Activated CD8-positive, alpha-beta memory T cell treated with anti-CD3 and anti-CD28 coated beads for 36 hours (primary cell): ENCODE measurements around the gene PLK3. TPM values are rescaled to one million over a fixed set of nuclear protein-coding genes. Genes with fewer than 3 reads are reported as not detected.
"Not testable (repeated sequence)": the region's sequence is repeated elsewhere in the genome, so short reads cannot be mapped to it uniquely, and the experiment has no call there.

Source experiments
- CTCF ChIA-PET: fragments of 350-600 bp; sonication (Branson Sonifier 250); formaldehyde crosslinking; loops from one replicate; lab custom pipeline; 2021; ENCODE audit warnings: antibody characterized with exemption; lab: Charles Lee
- POLR2A ChIA-PET: fragments of 350-600 bp; sonication (Branson Sonifier 250); formaldehyde crosslinking; loops from one replicate; lab custom pipeline; 2021; ENCODE audit warnings: antibody characterized with exemption; lab: Charles Lee
- total RNA-seq, 2 experiments: library from RNA; stranded (reverse); gene quantifications; one replicate each; pipeline ENCODE4 v1.2.3, GENCODE V29; 2021

PLK3 gene
- total RNA-seq, 2 experiments from 2014 or later, result 96.6 to 105 TPM

GRCh38 chr1:44829506-44830384, 29.6 kb downstream of the PLK3 start:
- POLR2A ChIA-PET, result interaction anchor here (1.1 kb wide), 1 partner anchor 11 kb away, joined by 3 read pairs; no protein-coding TSS in a partner anchor
- CTCF ChIA-PET, result interaction anchor here (0.8 kb wide), 1 partner anchor 181 kb away, joined by 3 read pairs; no protein-coding TSS in a partner anchor

- ChIA-PET CTCF (interaction anchor here (0.6 kb wide), 1 partner anchor 10 kb away, joined by 3 read pairs; no protein-coding TSS in a partner anchor), POLR2A (interaction anchor here (1.3 kb wide), 1 partner anchor 11 kb away, joined by 5 read pairs; no protein-coding TSS in a partner anchor)
Measured at GRCh38 chr1:44830900-44831304, 30.7 kb downstream of the PLK3 start.

GRCh38 chr1:44831516-44831915, 31.3 kb downstream of the PLK3 start:
- ChIA-PET POLR2A (interaction anchor here (1.3 kb wide), 1 partner anchor 11 kb away, joined by 5 read pairs; no protein-coding TSS in a partner anchor), CTCF (interaction anchor here (0.6 kb wide), 2 partner anchors 11 to 290 kb away, joined by 3 read pairs; no protein-coding TSS in a partner anchor)

DNA sequence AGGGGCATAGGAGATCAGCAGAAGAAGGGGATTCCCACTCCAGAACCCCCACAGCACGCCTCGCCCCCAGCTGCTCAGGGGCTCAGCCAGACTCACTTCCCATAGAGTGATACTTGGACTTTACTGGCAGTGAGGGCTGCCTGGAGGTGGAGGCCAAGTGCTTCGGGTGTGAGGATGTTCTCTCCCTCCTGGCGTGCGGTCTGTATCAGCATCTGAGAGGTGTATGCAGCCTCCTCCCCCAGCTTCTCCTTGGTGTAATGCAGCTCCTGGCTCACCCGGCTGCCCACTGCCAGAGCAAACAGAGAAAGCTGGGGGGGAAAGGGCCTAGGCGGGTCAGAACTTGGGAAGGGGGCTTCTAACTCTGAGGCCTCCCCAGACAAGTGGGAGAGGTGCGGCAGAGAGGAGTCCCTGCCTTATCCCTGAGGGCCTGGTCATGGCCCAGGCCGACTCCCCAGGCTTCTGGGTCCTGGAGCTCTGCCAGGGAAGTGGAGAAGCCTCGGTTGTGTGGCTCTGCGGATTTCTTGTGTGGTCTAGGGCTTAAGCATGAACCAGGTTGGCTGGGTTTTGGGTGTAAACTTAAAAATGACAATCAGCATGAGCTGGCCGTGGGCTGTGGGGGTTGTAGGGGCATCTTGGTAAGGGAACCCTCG, 32.0 kb downstream of the PLK3 start:
- ChIA-PET CTCF (interaction anchor here (0.6 to 1.4 kb wide), 2 partner anchors 40 to 289 kb away, joined by 3 to 4 read pairs; no protein-coding TSS in a partner anchor), POLR2A (no interaction called here)

GRCh38 chr1:44834328-44834727, 34.2 kb downstream of the PLK3 start:
- POLR2A ChIA-PET, result no interaction called here
- CTCF ChIA-PET, result interaction anchor here (1.4 kb wide), 2 partner anchors 10 to 45 kb away, joined by 4 to 7 read pairs; no protein-coding TSS in a partner anchor

GRCh38 chr1:44835738-44836675, 35.8 kb downstream of the PLK3 start:
- POLR2A ChIA-PET, result interaction anchor here (0.6 kb wide), 1 partner anchor 39 kb away, joined by 3 read pairs; no protein-coding TSS in a partner anchor

GRCh38 chr1:44838294-44838693, 38.1 kb downstream of the PLK3 start:
- POLR2A ChIA-PET, CTCF ChIA-PET: not testable (repeated sequence)

More at GRCh38 chr1:44835738-44836675, 35.8 kb downstream of the PLK3 start:
- CTCF ChIA-PET, result interaction anchor here (0.6 to 1.9 kb wide), 10 partner anchors 13 to 489 kb away, joined by 3 to 9 read pairs (median 4); no protein-coding TSS in a partner anchor

- ChIA-PET CTCF (no interaction called here), POLR2A (no interaction called here)
Measured at GRCh38 chr1:44839576-44839975, 39.4 kb downstream of the PLK3 start.

- POLR2A ChIA-PET, result no interaction called here
- CTCF ChIA-PET, result no interaction called here
Measured at GRCh38 chr1:44842486-44842861, 42.3 kb downstream of the PLK3 start.

- ChIA-PET CTCF (interaction anchor here (0.7 kb wide), 1 partner anchor 503 kb away, joined by 3 read pairs; no protein-coding TSS in a partner anchor), POLR2A (interaction anchor here (0.6 to 0.7 kb wide), 2 partner anchors 26 to 112 kb away, joined by 3 read pairs; partner anchors contain the start of gene RNU5D-1)
Measured at GRCh38 chr1:44842862-44843655, 42.9 kb downstream of the PLK3 start, which contains the start of gene PTCH2. Gene PTCH2, minus strand, starts transcription at chr1:44843253. Its CDS starts 321 bp downstream, at chr1:44842932.

GRCh38 chr1:44846985-44847384, 46.8 kb downstream of the PLK3 start:
- POLR2A ChIA-PET, result no interaction called here
- CTCF ChIA-PET, result interaction anchor here (1.1 kb wide), 1 partner anchor 21 kb away, joined by 3 read pairs; no protein-coding TSS in a partner anchor

DNA sequence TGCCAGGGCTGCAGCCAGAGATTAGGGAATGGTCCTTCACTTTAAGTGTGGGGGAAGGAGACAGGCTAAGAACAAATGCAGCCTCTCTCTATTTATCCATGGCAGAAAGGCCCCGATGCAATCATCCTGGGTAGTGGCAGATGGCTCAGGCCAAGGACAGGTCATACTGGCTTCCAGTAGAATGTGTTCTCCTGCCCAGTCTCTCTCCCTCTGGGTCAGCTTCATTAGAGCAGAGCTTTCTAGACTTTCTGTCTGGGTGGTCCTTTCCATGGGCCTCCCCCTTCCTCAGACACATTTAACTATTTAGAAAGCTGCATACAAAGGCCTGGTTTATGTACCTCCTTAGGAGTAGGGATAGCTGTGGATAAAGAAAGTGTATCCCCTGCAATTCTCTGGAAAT, 47.7 kb downstream of the PLK3 start:
- ChIA-PET POLR2A (no interaction called here), CTCF (interaction anchor here (1.0 kb wide), 1 partner anchor 55 kb away, joined by 3 read pairs; no protein-coding TSS in a partner anchor)

DNA sequence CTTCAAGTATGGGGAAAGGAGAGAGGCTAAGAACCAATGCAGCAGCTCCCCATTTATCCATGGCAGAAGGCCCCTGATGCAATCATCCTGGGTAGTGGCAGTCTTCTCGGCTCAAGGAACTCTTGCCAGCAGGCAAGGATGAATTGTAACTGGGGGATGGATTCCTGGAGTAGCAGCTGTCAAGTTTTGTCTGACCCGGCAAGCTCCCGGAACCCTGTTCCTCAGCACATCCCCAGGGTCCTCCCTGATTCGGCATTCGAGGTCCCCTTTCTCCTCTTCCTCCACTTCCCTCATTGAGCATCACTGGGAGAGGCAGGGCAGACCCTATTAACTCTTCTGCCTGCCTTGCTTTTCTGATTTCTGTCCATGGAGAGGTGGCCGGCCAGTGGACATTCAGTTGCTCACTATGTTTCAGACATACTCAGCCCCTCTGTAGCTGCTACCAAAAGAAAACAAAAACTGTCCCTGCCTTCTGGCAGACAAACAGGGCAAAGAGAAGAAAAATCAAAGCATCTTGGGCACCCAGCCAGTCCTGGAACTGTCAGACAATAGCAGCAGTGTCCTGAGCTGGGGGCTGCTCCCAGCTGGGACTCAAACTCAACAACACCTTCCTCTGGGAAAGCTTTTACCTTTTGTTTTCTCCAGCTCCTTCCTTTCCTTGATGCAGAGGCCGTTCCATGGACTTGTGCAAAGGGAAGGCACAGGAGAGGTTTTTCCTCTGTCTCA, 48.4 kb downstream of the PLK3 start:
- ChIA-PET POLR2A (no interaction called here), CTCF (interaction anchor here (1.0 kb wide), 1 partner anchor 56 kb away, joined by 3 read pairs; no protein-coding TSS in a partner anchor)

GRCh38 chr1:44849575-44850132, 49.5 kb downstream of the PLK3 start:
- POLR2A ChIA-PET, result no interaction called here
- CTCF ChIA-PET, result no interaction called here

DNA sequence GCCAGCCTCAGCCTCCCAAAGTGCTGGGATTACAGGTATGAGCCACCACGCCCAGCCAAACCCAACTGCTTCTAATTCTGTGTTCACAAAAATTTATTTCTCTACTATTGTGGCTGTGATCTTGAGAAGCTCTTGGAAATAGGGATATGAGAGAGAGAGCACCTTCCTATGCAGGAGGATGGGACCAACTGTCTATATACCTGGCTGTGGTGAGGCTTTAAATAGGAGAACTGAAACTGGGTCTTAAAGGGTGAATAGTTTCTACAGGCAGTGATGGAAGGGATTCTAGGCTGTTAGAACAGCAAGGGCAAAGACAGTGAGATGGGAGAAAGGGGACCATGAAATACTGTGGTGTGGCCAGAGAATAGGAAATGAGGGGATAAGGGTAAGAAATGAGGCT, 51.1 kb downstream of the PLK3 start:
- ChIA-PET CTCF (no interaction called here), POLR2A (no interaction called here)

GRCh38 chr1:44853201-44853600, 53.0 kb downstream of the PLK3 start:
- CTCF ChIA-PET, result interaction anchor here (0.7 kb wide), 1 partner anchor 465 kb away, joined by 3 read pairs; no protein-coding TSS in a partner anchor
- POLR2A ChIA-PET, result no interaction called here
